ENCODE measurements around the gene KRTAP10-6. TPM values are rescaled to one million over a fixed set of nuclear protein-coding genes. Genes with fewer than 3 reads are reported as not detected.
"Not testable (repeated sequence)": the region's sequence is repeated elsewhere in the genome, so short reads cannot be mapped to it uniquely, and the experiment has no call there.

Gene KRTAP10-6
- polyA plus RNA-seq, 2 donors: not detected

DNA sequence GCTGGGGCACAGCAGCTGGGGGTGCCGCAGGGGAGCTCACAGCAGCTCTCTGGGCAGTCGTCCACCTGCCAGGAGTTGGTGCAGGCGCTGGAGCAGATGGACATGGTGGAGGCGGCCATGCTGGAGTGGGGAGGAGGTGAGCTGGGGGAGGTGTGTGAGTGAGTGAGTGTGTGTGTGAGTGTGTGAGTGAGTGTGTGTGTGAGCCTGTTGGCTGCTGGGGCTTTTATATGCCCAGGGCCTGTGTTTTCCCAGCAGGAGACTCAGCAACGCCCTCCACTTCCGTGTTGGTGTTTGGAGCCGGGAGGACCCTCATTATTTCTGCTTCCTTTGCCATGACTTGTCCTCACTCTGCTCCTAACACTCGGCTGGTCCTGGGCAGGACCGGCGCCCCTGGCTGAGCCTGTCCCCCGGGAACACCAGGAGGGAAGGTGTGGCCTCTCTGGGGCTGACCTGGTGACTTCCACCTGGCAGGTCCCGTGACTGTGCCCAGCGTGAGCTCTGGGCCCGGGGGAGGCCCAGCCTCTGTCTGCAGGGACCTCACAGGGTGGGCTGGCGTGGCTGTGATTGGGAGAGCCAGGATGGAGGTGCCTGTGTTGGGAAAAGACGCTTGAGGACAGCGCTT is 40.9 kb downstream of the KRTAP10-6 start, which contains the start of gene KRTAP10-2:
KRTAP10-2 (minus strand) TSS at position 166 of the 622 bp plus-strand sequence; CDS start at position 119, 47 bp downstream.
- Histone ChIP-seq H3K9me3 (ENCODE audit: control insufficient read depth in 2 of 2, insufficient read depth in 1 of 2, low read depth in 1 of 2, low read length in 1 of 2) (no peaks in the 10 kb centered on the region), H3K4me3 (ENCODE audit: low read depth in 1 of 2, low read length in 2 of 2) (no peak within 1 kb of the TSS), H3K27ac (ENCODE audit: low read depth in 2 of 2, low read length in 1 of 2) (no peak within 1 kb of the TSS), H3K36me3 (ENCODE audit: control insufficient read depth in 2 of 2, insufficient read depth in 2 of 2, low read length in 1 of 2) (no peaks in the 10 kb centered on the region), H3K27me3 (ENCODE audit: control insufficient read depth in 1 of 2, insufficient read depth in 2 of 2, low read length in 2 of 2) (no peaks in the 10 kb centered on the region), H3K4me1 (ENCODE audit: control insufficient read depth in 2 of 2, insufficient read depth in 2 of 2, low read length in 1 of 2) (peaks cover 4 to 7% of the 10 kb centered on the region in 2 donors)
- WGBS, 2 donors: 47 to 57% methylated on average over 17 of the region's 17 CpGs

GRCh38 chr21:44550807-44551206 is 41.5 kb downstream of the KRTAP10-6 start:
- Histone ChIP-seq H3K4me3 (ENCODE audit: low read depth in 1 of 2, low read length in 2 of 2) (no peak overlapping the region), H3K27me3 (ENCODE audit: control insufficient read depth in 1 of 2, insufficient read depth in 2 of 2, low read length in 2 of 2) (no peaks in the 10 kb centered on the region), H3K27ac (ENCODE audit: low read depth in 2 of 2, low read length in 1 of 2) (no peak overlapping the region), H3K36me3 (ENCODE audit: control insufficient read depth in 2 of 2, insufficient read depth in 2 of 2, low read length in 1 of 2) (no peaks in the 10 kb centered on the region), H3K9me3 (ENCODE audit: control insufficient read depth in 2 of 2, insufficient read depth in 1 of 2, low read depth in 1 of 2, low read length in 1 of 2) (no peaks in the 10 kb centered on the region), H3K4me1 (ENCODE audit: control insufficient read depth in 2 of 2, insufficient read depth in 2 of 2, low read length in 1 of 2) (peaks cover 4 to 7% of the 10 kb centered on the region in 2 donors)
- 45 to 49% methylated on average over 10 of the region's 10 CpGs for WGBS, 2 donors

DNA sequence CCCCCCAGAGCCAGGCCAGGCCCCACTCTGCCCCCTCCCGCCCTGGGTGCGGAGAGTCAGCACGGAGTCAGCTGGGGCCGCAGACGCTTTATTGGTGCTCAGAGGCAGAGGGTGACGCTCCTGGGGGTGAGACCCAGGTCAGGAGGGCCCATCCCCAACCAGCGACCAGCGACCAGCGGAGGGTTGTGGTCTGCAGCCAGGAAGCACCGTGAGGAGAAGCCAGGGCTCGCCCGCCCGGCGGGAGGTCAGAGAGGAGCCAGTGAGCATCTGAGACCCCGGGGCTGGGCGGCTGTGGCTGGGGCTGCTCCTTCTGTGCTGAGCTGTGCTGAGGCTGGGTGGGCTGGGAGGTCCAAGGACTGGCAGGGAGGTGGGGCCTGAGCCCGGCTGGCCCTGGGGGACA is 42.0 kb downstream of the KRTAP10-6 start:
- H3K4me1 ChIP-seq (ENCODE audit: control insufficient read depth in 2 of 2, insufficient read depth in 2 of 2, low read length in 1 of 2); H3K27me3 ChIP-seq (ENCODE audit: control insufficient read depth in 1 of 2, insufficient read depth in 2 of 2, low read length in 2 of 2); H3K9me3 ChIP-seq (ENCODE audit: control insufficient read depth in 2 of 2, insufficient read depth in 1 of 2, low read depth in 1 of 2, low read length in 1 of 2); H3K27ac ChIP-seq (ENCODE audit: low read depth in 2 of 2, low read length in 1 of 2); H3K4me3 ChIP-seq (ENCODE audit: low read depth in 1 of 2, low read length in 2 of 2); H3K36me3 ChIP-seq (ENCODE audit: control insufficient read depth in 2 of 2, insufficient read depth in 2 of 2, low read length in 1 of 2): not testable (repeated sequence)
- WGBS, 2 donors: 55 to 65% methylated on average over 12 to 17 of the region's 17 CpGs

DNA sequence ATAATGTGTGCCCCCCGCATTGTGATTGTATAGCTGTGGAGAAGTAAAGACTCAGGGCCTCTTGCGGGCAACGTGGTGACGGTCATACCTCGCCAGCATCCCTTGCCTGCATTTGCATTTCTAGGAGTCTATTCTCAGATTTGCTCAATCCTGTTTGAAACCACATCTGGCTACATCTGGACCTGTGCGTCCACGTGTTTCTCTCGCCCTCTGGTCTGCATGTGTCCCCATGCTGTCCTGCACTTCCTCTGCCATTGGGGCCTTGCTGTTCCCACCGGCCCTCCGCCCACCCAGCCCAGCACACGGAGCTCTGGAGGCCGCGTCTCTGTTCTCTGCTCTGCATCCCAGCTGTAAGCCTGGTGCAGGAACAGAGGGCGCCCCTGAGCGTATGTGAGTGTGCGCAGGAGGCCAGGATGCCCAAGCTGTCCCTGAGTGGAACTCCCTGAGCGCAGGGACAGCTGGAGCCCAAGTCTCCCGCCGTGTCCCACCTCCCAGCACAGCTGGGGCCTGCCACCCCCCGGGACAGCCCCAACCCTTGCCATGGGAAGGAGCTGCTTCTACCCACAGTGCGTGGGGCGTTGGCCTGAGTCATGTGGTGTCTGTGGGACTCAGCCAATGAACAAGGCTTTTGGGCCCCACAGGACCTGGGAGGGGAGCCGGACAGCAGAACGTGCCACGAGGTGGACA is 42.6 kb downstream of the KRTAP10-6 start:
- no peaks in the 10 kb centered on the region for H3K36me3 ChIP-seq (ENCODE audit: control insufficient read depth in 2 of 2, insufficient read depth in 2 of 2, low read length in 1 of 2)
- peaks cover 4 to 7% of the 10 kb centered on the region in 2 donors for H3K4me1 ChIP-seq (ENCODE audit: control insufficient read depth in 2 of 2, insufficient read depth in 2 of 2, low read length in 1 of 2)
- no peak overlapping the region for H3K4me3 ChIP-seq (ENCODE audit: low read depth in 1 of 2, low read length in 2 of 2)
- no peaks in the 10 kb centered on the region for H3K9me3 ChIP-seq (ENCODE audit: control insufficient read depth in 2 of 2, insufficient read depth in 1 of 2, low read depth in 1 of 2, low read length in 1 of 2)
- H3K27me3 ChIP-seq (ENCODE audit: control insufficient read depth in 1 of 2, insufficient read depth in 2 of 2, low read length in 2 of 2): no peaks in the 10 kb centered on the region
- H3K27ac ChIP-seq (ENCODE audit: low read depth in 2 of 2, low read length in 1 of 2): no peak overlapping the region
- WGBS, 2 donors: 69 to 70% methylated on average over 25 of the region's 25 CpGs

GRCh38 chr21:44548922-44549321 is 43.4 kb downstream of the KRTAP10-6 start:
- H3K36me3 ChIP-seq (ENCODE audit: control insufficient read depth in 2 of 2, insufficient read depth in 2 of 2, low read length in 1 of 2): no peaks in the 10 kb centered on the region
- no peaks in the 10 kb centered on the region for H3K9me3 ChIP-seq (ENCODE audit: control insufficient read depth in 2 of 2, insufficient read depth in 1 of 2, low read depth in 1 of 2, low read length in 1 of 2)
- WGBS, 2 donors: 25 to 26% methylated on average over 14 of the region's 14 CpGs
- no peaks in the 10 kb centered on the region for H3K27me3 ChIP-seq (ENCODE audit: control insufficient read depth in 1 of 2, insufficient read depth in 2 of 2, low read length in 2 of 2)
- H3K4me1 ChIP-seq (ENCODE audit: control insufficient read depth in 2 of 2, insufficient read depth in 2 of 2, low read length in 1 of 2): peaks cover 4 to 7% of the 10 kb centered on the region in 2 donors
- no peak overlapping the region for H3K27ac ChIP-seq (ENCODE audit: low read depth in 2 of 2, low read length in 1 of 2)
- H3K4me3 ChIP-seq (ENCODE audit: low read depth in 1 of 2, low read length in 2 of 2): peak overlapping the region in 1 of 2 donors; percentile 1

- Histone ChIP-seq H3K27me3 (ENCODE audit: control insufficient read depth in 1 of 2, insufficient read depth in 2 of 2, low read length in 2 of 2) (no peaks in the 10 kb centered on the region), H3K36me3 (ENCODE audit: control insufficient read depth in 2 of 2, insufficient read depth in 2 of 2, low read length in 1 of 2) (no peaks in the 10 kb centered on the region), H3K4me1 (ENCODE audit: control insufficient read depth in 2 of 2, insufficient read depth in 2 of 2, low read length in 1 of 2) (peaks cover 4 to 7% of the 10 kb centered on the region in 2 donors), H3K27ac (ENCODE audit: low read depth in 2 of 2, low read length in 1 of 2) (no peak overlapping the region), H3K4me3 (ENCODE audit: low read depth in 1 of 2, low read length in 2 of 2) (peak overlapping the region in 1 of 2 donors; percentile 19), H3K9me3 (ENCODE audit: control insufficient read depth in 2 of 2, insufficient read depth in 1 of 2, low read depth in 1 of 2, low read length in 1 of 2) (no peaks in the 10 kb centered on the region)
- 43 to 45% methylated on average over 13 of the region's 13 CpGs for WGBS, 2 donors
Measured at GRCh38 chr21:44548381-44548780, 43.9 kb downstream of the KRTAP10-6 start.

- no peak overlapping the region for H3K4me3 ChIP-seq (ENCODE audit: low read depth in 1 of 2, low read length in 2 of 2)
- H3K27ac ChIP-seq (ENCODE audit: low read depth in 2 of 2, low read length in 1 of 2): no peak overlapping the region
- H3K4me1 ChIP-seq (ENCODE audit: control insufficient read depth in 2 of 2, insufficient read depth in 2 of 2, low read length in 1 of 2): peaks cover 4 to 7% of the 10 kb centered on the region in 2 donors
- no peaks in the 10 kb centered on the region for H3K27me3 ChIP-seq (ENCODE audit: control insufficient read depth in 1 of 2, insufficient read depth in 2 of 2, low read length in 2 of 2)
- no peaks in the 10 kb centered on the region for H3K36me3 ChIP-seq (ENCODE audit: control insufficient read depth in 2 of 2, insufficient read depth in 2 of 2, low read length in 1 of 2)
- no peaks in the 10 kb centered on the region for H3K9me3 ChIP-seq (ENCODE audit: control insufficient read depth in 2 of 2, insufficient read depth in 1 of 2, low read depth in 1 of 2, low read length in 1 of 2)
- WGBS, 2 donors: 53 to 61% methylated on average over 5 of the region's 5 CpGs
Measured at GRCh38 chr21:44547656-44548331, 44.5 kb downstream of the KRTAP10-6 start.

GRCh38 chr21:44544566-44544965 is 47.7 kb downstream of the KRTAP10-6 start:
- H3K36me3 ChIP-seq (ENCODE audit: control insufficient read depth in 2 of 2, insufficient read depth in 2 of 2, low read length in 1 of 2): no peaks in the 10 kb centered on the region
- WGBS, 2 donors: 67 to 83% methylated on average over 3 of the region's 3 CpGs
- no peaks in the 10 kb centered on the region for H3K27me3 ChIP-seq (ENCODE audit: control insufficient read depth in 1 of 2, insufficient read depth in 2 of 2, low read length in 2 of 2)
- no peak overlapping the region for H3K27ac ChIP-seq (ENCODE audit: low read depth in 2 of 2, low read length in 1 of 2)
- H3K4me1 ChIP-seq (ENCODE audit: control insufficient read depth in 2 of 2, insufficient read depth in 2 of 2, low read length in 1 of 2): peaks cover 0 to 3% of the 10 kb centered on the region in 2 donors
- H3K4me3 ChIP-seq (ENCODE audit: low read depth in 1 of 2, low read length in 2 of 2): no peak overlapping the region
- H3K9me3 ChIP-seq (ENCODE audit: control insufficient read depth in 2 of 2, insufficient read depth in 1 of 2, low read depth in 1 of 2, low read length in 1 of 2): no peaks in the 10 kb centered on the region

GRCh38 chr21:44542716-44543115 is 49.6 kb downstream of the KRTAP10-6 start:
- no peaks in the 10 kb centered on the region for H3K27me3 ChIP-seq (ENCODE audit: control insufficient read depth in 1 of 2, insufficient read depth in 2 of 2, low read length in 2 of 2)
- no peaks in the 10 kb centered on the region for H3K4me1 ChIP-seq (ENCODE audit: control insufficient read depth in 2 of 2, insufficient read depth in 2 of 2, low read length in 1 of 2)
- no peak overlapping the region for H3K27ac ChIP-seq (ENCODE audit: low read depth in 2 of 2, low read length in 1 of 2)
- no peak overlapping the region for H3K4me3 ChIP-seq (ENCODE audit: low read depth in 1 of 2, low read length in 2 of 2)
- H3K9me3 ChIP-seq (ENCODE audit: control insufficient read depth in 2 of 2, insufficient read depth in 1 of 2, low read depth in 1 of 2, low read length in 1 of 2): no peaks in the 10 kb centered on the region
- WGBS, 2 donors: 86 to 89% methylated on average over 1 of the region's 1 CpG
- no peaks in the 10 kb centered on the region for H3K36me3 ChIP-seq (ENCODE audit: control insufficient read depth in 2 of 2, insufficient read depth in 2 of 2, low read length in 1 of 2)

All from esophagus (tissue), 2 donors.